OCI-LY1 (cell line): ENCODE data around the gene ADAR.
A peak's percentile ranks its signal among the peaks of the same experiment; 100 is the strongest.

Experiments
- H2AFZ ChIP-seq: fragments of 200-600 bp; sonication (generic), shearing (Covaris generic); 2 replicates; pipeline ENCODE4 v1.6.0; 2014; ENCODE audit warnings: antibody characterized with exemption, mild to moderate bottlenecking, low read length
- H3F3A ChIP-seq: fragments of 200-600 bp; sonication (generic), shearing (Covaris generic); 2 replicates; pipeline ENCODE4 v1.6.0; 2014; ENCODE audit warnings: mild to moderate bottlenecking, antibody characterized with exemption, low read length, moderate library complexity; ENCODE audit not compliant: insufficient read depth
- H3K27ac ChIP-seq: fragments of 200-600 bp; sonication (generic); 2 replicates; pipeline ENCODE4 v1.5.1; 2014; ENCODE audit warnings: low read length, mixed run types, mild to moderate bottlenecking, low read depth; ENCODE audit not compliant: poor library complexity, severe bottlenecking
- H3K27me3 ChIP-seq: fragments of 200-600 bp; sonication (generic); 2 replicates; pipeline ENCODE4 v1.6.0; 2014; ENCODE audit warnings: antibody characterized with exemption, mild to moderate bottlenecking, low read length, moderate library complexity; ENCODE audit not compliant: insufficient read depth
- H3K36me3 ChIP-seq: fragments of 200-600 bp; sonication (generic); 2 replicates; pipeline ENCODE4 v1.6.1; 2014; ENCODE audit warnings: mild to moderate bottlenecking, antibody characterized with exemption, low read length, moderate library complexity, mixed read lengths; ENCODE audit not compliant: insufficient read depth
- H3K4me1 ChIP-seq: fragments of 200-600 bp; sonication (generic); 2 replicates; pipeline ENCODE4 v1.5.1; 2014; ENCODE audit warnings: mild to moderate bottlenecking, low read length, moderate library complexity; ENCODE audit not compliant: insufficient read depth, severe bottlenecking
- H3K4me2 ChIP-seq: fragments of 200-600 bp; sonication (generic), shearing (Covaris generic); 2 replicates; pipeline ENCODE4 v1.6.1; 2014; ENCODE audit warnings: low read length
- H3K4me3 ChIP-seq: fragments of 200-600 bp; sonication (generic); 2 replicates; pipeline ENCODE4 v1.5.1; 2014; ENCODE audit warnings: low read length, low read depth, mild to moderate bottlenecking, mixed read lengths; ENCODE audit not compliant: poor library complexity, severe bottlenecking
- H3K79me2 ChIP-seq: fragments of 200-600 bp; shearing (Covaris generic); 2 replicates; pipeline ENCODE4 v1.6.1; 2016; ENCODE audit warnings: mixed run types, low read length, mixed read lengths; ENCODE audit not compliant: insufficient read depth
- H3K9ac ChIP-seq: fragments of 200-600 bp; sonication (generic), shearing (Covaris generic); 2 replicates; pipeline ENCODE4 v1.6.1; 2014; ENCODE audit warnings: mild to moderate bottlenecking, low read length, mixed read lengths
- H3K9me2 ChIP-seq: fragments of 200-600 bp; sonication (generic), shearing (Covaris generic); 2 replicates; pipeline ENCODE4 v1.6.1; 2014; ENCODE audit warnings: low read depth, mild to moderate bottlenecking, low read length, mixed read lengths
- H3K9me3 ChIP-seq: fragments of 200-600 bp; shearing (Covaris generic); 2 replicates; pipeline ENCODE4 v1.6.1; 2014; ENCODE audit warnings: low read length, mixed read lengths
- H4K20me1 ChIP-seq: fragments of 200-600 bp; sonication (generic), shearing (Covaris generic); 2 replicates; pipeline ENCODE4 v1.6.0; 2016; ENCODE audit warnings: mild to moderate bottlenecking, low read length; ENCODE audit not compliant: insufficient read depth
- CTCF ChIP-seq: fragments of 200-600 bp; sonication (generic), shearing (Covaris generic); IDR thresholded peaks from 2 replicates; pipeline ENCODE4 v1.5.1; 2017; ENCODE audit warnings: mild to moderate bottlenecking, antibody characterized with exemption, low read length, moderate library complexity, mixed read lengths
- EZH2 ChIP-seq: fragments of 200-600 bp; sonication (generic), shearing (Covaris generic); IDR thresholded peaks from 2 replicates; pipeline ENCODE4 v1.8.0; 2017; ENCODE audit warnings: borderline replicate concordance, mixed run types, mild to moderate bottlenecking, antibody characterized with exemption, low read length, moderate library complexity, mixed read lengths

ADAR gene

GRCh38 chr1:154614247-154614646 is 6.3 kb upstream of the ADAR start:
- H3K9me3 ChIP-seq = no peaks in the 10 kb centered on the region
- H3K9ac ChIP-seq = no peak overlapping the region
- TF ChIP-seq EZH2 (no peak), CTCF (no peak)
- H3K4me3 ChIP-seq = no peak overlapping the region
- H3F3A ChIP-seq = no peaks in the 10 kb centered on the region; the same call in 1 of the 2 replicates
- H3K27ac ChIP-seq = no peak overlapping the region
- H4K20me1 ChIP-seq = no peaks in the 10 kb centered on the region
- no peaks in the 10 kb centered on the region for H3K9me2 ChIP-seq
- no peaks in the 10 kb centered on the region for H3K27me3 ChIP-seq
- H3K4me1 ChIP-seq = peaks cover 24% of the 10 kb centered on the region
- H2AFZ ChIP-seq = no peak overlapping the region
- peaks cover 24% of the 10 kb centered on the region for H3K79me2 ChIP-seq
- H3K36me3 ChIP-seq = no peaks in the 10 kb centered on the region
- H3K4me2 ChIP-seq = no peak overlapping the region

- peak overlapping the region; percentile 49 for H3K27ac ChIP-seq
- no peaks in the 10 kb centered on the region; the same call in 1 of the 2 replicates for H3K36me3 ChIP-seq
- TF ChIP-seq EZH2 (no peak), CTCF (no peak)
- no peaks in the 10 kb centered on the region for H3K27me3 ChIP-seq
- H3K9me2 ChIP-seq = no peaks in the 10 kb centered on the region
- H3K9ac ChIP-seq = no peak overlapping the region
- no peak overlapping the region for H2AFZ ChIP-seq
- H3K4me1 ChIP-seq = peaks cover 42% of the 10 kb centered on the region
- no peaks in the 10 kb centered on the region for H4K20me1 ChIP-seq
- H3K4me3 ChIP-seq = no peak overlapping the region
- peaks cover 34% of the 10 kb centered on the region for H3K79me2 ChIP-seq
- H3F3A ChIP-seq = no peaks in the 10 kb centered on the region; the same call in 1 of the 2 replicates
- H3K9me3 ChIP-seq = no peaks in the 10 kb centered on the region
- H3K4me2 ChIP-seq = peak overlapping the region; percentile 14; the same call in 1 of the 2 replicates
Observed at GRCh38 chr1:154611150-154611862, 3.3 kb upstream of the ADAR start.

GRCh38 chr1:154609398-154610380 is 1.7 kb upstream of the ADAR start:
- Histone ChIP-seq H3K27ac (peak overlapping the region; percentile 85), H3K79me2 (peaks cover 43% of the 10 kb centered on the region), H3K4me3 (peak overlapping the region; percentile 100), H3K4me1 (peaks cover 58% of the 10 kb centered on the region), H4K20me1 (no peaks in the 10 kb centered on the region), H3K9me2 (no peaks in the 10 kb centered on the region), H3K4me2 (peak overlapping the region; percentile 99), H2AFZ (no peak overlapping the region), H3K36me3 (peaks cover 6% of the 10 kb centered on the region; the same call in 1 of the 2 replicates), H3K27me3 (no peaks in the 10 kb centered on the region), H3K9me3 (no peaks in the 10 kb centered on the region), H3F3A (no peaks in the 10 kb centered on the region; the same call in 1 of the 2 replicates), H3K9ac (peak overlapping the region; percentile 98; the same call in 1 of the 2 replicates)
- TF ChIP-seq CTCF (no peak), EZH2 (no peak)
